Measurements from ENCODE around the gene DUSP28.
"Not testable (repeated sequence)": the region's sequence is repeated elsewhere in the genome, so short reads cannot be mapped to it uniquely, and the experiment has no call there.

DUSP28 gene

DNA sequence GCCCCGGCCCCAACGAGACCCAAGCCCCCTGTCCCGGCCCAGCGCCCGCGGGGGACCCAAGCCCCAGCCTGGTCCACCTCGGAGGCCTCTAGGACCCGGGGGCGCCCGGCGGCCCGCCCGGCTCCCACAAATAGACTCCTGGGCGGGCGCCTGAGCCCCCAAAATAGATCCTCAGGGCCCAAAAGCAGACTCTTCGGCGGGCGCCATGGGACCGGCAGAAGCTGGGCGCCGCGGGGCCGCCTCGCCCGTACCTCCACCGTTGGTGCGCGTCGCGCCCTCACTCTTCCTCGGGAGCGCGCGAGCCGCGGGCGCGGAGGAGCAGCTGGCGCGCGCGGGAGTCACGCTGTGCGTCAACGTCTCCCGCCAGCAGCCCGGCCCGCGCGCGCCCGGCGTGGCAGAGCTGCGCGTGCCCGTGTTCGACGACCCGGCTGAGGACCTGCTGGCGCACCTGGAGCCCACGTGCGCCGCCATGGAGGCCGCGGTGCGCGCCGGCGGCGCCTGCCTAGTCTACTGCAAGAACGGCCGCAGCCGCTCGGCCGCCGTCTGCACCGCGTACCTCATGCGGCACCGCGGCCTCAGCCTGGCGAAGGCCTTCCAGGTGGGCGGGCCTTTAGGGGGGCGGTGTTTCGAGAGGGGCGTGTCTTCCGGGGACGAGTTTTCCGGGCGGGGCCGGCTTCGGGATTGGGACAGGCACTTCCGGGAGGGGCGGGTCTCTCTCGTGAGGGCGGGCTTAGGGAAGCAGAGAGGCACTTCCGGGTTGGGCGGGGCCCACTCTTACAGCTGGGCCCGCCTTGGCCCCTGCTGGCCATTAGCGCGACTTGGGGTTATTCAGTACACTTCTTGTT, 545 bp downstream of the DUSP28 start:
- ATAC-seq (peak; percentile 62), DNase-seq (peak; percentile 100)

GRCh38 chr2:240561325-240561971, 1.3 kb downstream of the DUSP28 start:
- ATAC-seq (no peak), DNase-seq (no peak)

DNA sequence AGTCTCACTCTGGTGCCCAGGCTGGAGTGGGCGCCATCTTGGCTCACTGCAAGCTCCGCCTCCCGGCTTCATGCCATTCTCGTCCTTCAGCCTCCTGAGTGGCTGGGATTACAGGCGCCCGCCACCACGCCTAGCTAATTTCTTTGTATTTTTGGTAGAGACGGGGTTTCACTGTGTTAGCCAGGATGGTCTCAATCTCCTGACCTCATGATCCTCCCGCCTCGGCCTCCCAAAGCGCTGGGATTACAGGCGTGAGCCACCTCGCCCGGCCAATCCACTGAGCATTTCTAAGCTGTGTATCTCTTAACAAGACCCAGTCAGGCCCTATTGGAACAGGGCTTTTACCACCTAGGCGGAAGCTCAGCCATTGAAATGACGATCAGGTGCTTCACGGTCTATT, 3.1 kb downstream of the DUSP28 start:
- DNase-seq, ATAC-seq: not testable (repeated sequence)

GRCh38 chr2:240563951-240564560, 3.9 kb downstream of the DUSP28 start:
- ATAC-seq: no peak
- no peak for DNase-seq

DNA sequence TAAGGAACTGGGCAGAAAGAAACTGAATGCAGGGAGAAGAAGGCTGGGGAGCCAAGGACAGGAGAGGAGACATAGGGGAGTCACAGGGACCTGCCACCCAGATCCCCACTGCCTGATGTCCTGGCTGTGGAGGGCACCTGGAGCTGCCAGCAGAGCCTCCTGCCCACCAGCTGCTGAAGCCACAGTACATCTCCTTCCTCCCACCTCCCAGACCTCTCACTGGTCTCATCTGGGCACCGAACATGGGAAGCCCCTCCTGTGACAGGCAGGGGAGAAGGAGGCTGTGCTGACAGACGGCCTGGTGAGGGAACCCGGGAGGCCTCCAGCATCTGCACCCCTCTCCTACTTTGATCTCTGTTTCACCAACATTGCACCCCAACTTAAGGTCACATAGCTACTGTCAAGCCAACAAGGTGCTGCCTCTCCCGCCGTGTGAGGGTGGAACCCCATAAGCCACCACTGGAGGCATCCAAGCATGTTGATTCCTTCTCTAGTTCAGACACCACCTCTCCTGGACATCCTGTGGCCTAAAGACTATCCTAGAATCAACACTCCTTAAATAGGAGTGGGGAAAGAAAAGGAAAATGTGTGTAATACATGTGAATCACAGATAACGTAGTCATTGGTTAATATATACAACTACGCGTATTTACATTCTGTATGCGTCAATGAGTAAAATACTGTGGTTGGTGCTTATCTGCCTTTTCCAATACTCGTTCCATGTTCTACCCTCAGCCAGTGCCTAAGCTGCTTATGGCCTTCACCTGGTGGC, 4.6 kb downstream of the DUSP28 start:
- ATAC-seq: peak; percentile 3
- peak; percentile 57 for DNase-seq

DNA sequence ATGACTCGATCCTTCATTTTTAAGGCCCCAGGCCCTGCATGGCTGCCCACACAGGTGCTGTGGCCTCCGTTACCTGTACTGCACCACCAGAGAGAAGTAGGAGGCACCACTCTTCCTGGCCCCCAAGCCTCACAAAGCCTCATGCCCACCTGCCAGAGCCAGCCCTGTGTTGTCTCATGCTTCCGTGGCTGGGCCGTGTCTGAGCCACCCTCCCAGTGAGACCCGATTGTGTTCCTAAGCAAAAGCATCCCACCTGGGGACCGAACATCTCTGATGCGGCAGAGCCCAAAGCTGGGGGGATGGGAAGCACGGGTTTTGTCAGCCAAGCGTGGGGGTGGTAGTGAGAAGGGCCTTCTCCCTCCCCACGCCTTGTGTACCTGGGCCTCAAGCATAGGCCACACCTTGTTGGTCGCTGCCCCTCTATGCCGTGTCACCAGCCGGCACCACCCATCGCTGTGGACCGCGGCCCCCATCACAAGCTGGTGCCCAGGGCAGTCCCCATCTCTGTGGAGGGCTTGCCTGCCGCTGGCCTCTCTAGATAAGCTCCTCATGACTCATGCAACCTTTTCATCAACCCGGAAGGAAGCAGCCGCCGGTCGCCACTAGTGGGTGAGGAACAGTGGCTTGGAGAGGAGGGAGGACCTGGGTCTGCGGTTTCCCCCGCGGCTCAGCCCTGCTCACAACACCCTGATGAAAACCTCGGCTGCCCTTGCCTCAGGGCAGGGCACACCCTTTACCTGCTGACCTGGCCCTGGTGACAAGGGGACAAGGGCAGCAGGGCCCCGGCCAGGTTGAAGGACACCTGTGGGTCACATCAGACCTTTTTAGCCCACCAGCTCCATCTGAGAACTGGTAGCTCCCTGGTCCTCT, 5.4 kb downstream of the DUSP28 start:
- ATAC-seq: peak; percentile 55

DNA sequence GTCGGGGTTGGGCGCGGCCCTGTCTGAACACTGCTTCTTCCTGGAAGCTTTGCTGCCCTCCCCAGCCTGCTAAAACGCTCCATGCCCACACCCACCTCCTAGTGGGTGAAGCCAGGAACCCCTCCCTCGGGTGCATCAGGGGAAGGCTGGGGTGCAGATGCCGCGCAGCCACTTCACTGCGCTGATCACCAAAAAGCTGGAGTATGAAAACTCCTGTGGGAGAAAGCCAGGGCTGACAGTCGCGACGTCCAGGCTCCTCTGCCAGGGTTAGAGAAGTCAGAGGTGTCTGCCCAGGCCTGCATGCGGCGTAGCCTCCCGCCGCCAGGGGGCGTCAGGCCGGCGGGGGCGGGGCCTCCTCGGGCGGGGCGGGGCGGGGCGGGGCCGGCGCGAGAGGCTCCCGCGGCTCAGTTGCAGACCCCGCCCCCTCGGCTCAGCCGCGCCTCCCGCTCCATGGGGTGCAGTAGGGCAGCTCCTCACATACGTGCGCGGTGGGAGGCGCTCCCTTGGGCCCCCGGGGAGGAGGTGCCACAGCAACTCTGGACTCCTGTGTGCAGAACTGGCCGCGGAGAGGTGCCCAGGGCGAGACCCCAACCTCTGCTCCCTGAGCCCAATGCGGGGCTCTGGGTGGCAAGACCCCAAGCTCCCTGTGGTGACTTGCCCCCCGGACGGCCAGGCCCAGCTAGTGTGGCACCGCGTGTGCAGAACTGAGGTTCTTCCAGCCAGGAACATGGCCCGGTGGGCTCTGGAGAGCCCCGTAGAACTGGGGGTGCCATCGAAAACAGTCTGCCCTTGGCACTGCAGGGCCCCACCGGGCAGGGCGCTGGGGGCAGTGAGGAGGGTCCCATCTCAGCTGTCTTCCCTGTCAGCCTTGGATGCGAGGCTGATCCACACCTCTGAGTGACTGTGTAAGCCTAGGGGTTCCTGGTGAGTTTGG, 6.3 kb downstream of the DUSP28 start:
- peak; percentile 69 for ATAC-seq

More for the DNA sequence above, 5.4 kb downstream of the DUSP28 start:
- DNase-seq: peak; percentile 90

DNA sequence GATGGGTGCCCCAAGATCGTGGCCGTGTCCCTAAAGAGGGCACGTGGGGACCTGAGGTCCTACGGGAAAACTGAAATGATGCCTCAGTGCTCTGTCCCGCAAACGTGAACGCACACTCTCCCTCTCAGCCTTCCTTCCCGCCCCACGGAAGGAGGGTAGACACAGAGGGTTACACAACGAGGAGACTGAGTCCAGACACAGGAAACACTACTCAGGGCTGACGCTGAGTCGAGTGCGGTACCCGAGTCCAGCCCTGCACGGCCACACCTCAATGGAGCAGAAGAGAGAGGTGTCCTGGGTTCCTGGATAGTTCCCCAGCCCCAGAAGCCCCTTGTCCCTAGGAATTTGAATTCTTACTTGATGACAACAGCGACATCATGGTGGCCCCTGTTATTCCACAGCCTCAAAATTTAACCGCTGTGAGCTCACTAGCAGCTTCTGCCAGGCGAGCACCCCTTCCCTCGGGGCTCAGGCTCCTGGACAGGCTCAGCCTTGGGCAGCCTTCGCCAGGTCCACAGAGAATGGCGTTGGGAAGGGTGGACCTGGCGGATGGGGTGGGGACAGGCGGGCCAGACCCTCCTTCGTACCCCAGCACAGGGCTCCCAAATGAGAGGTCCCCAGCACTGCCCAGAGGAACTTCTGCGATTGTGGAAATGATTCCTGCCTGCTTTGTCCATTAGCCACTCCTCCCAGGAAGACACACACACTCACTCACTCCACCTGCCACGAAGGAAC, 7.1 kb downstream of the DUSP28 start:
- ATAC-seq (no peak), DNase-seq (peak; percentile 33)

More for the DNA sequence above, 6.3 kb downstream of the DUSP28 start:
- peak; percentile 98 for DNase-seq

- ATAC-seq: peak; percentile 30
- DNase-seq: peak; percentile 65
Measured at GRCh38 chr2:240567872-240568677, 7.9 kb downstream of the DUSP28 start, which contains the start of gene RNPEPL1. Gene RNPEPL1 (plus strand): TSS chr2:240568484. CDS start chr2:240568587, 103 bp downstream.

GRCh38 chr2:240568678-240569522, 8.7 kb downstream of the DUSP28 start:
- peak; percentile 44 for DNase-seq
- no peak for ATAC-seq

- ATAC-seq (no peak), DNase-seq (peak; percentile 22)
Measured at GRCh38 chr2:240569523-240569997, 9.4 kb downstream of the DUSP28 start.

GRCh38 chr2:240569998-240570530, 9.9 kb downstream of the DUSP28 start:
- DNase-seq: peak; percentile 5
- no peak for ATAC-seq

DNA sequence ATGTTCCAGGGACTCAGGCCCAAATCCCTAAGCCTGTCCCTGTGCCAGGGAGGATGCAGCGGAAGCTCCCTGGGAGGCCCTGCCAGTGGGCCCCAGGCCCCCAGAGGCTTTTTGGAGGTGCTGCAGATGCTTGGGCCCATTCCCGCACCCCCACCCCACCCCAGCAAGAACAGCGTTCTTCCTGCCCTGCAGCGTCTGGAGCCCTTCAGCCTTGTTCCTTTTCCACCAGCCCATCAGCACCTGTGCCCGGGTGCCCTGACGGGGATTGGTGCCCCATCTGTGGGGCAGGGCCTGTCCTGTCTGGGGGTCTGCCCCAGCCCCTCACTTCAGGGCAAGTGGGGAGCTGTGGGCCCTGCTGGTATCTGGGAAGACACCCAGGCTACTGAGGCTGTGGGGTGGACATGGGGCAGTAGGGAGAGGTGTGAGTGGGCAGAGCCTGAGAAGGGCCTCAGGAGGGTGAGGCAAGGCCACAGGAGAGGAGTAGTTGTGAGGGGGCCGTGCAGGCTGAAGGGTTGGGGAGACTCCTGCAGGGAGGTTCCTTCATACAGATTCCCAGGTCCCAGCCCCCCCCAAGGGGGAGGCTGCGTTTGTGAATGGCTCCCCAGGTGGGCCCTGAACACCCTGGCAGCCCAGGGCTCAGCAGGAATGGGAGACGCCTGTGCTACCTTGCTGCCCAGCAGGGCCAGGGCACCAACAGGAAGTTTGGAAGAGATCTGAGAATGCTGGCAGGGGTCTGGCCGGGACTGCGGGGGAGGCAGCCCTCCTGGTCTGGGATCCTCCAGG, 10.6 kb downstream of the DUSP28 start:
- ATAC-seq (no peak), DNase-seq (no peak)

- ATAC-seq (no peak), DNase-seq (no peak)
Measured at GRCh38 chr2:240571314-240571973, 11.3 kb downstream of the DUSP28 start.
